Hepatocyte (in vitro differentiated cells): Measurements from ENCODE around the gene VSTM2L.

ENCODE experiments used
- CTCF ChIP-seq: fragments of 200-600 bp; sonication (generic); IDR thresholded peaks from 2 replicates; pipeline ENCODE4 v1.5.1; 2016; ENCODE audit warnings: antibody characterized with exemption, mild to moderate bottlenecking; ENCODE audit not compliant: poor library complexity
- EZH2 ChIP-seq: fragments of 200-600 bp; sonication (generic); IDR thresholded peaks from 2 replicates; pipeline ENCODE4 v1.6.1; 2016; ENCODE audit warnings: antibody characterized with exemption, mild to moderate bottlenecking, borderline replicate concordance

- TF ChIP-seq CTCF (no peak), EZH2 (no peak)
These were observed 68.7 kb downstream of the VSTM2L start for GRCh38 chr20:37971561-37972127.
